ENCODE data around the gene KMO. TPM values are rescaled to one million over a fixed set of nuclear protein-coding genes. Genes with fewer than 3 reads are reported as not detected.

Gene KMO
- total RNA-seq, 1 donor from 2014 or later: not detected

- DNase-seq (ENCODE audit: low read depth, low spot score): no peak
Measured at GRCh38 chr1:241592273-241592958, 60.2 kb downstream of the KMO start.

- DNase-seq (ENCODE audit: low read depth, low spot score): no peak
Measured at GRCh38 chr1:241593186-241593585, 61.0 kb downstream of the KMO start.

- no peak for DNase-seq (ENCODE audit: low read depth, low spot score)
Measured at GRCh38 chr1:241596633-241597032, 64.5 kb downstream of the KMO start.

- no peak for DNase-seq (ENCODE audit: low read depth, low spot score)
Measured at GRCh38 chr1:241598249-241598648, 66.1 kb downstream of the KMO start.

- no peak for DNase-seq (ENCODE audit: low read depth, low spot score)
Measured at GRCh38 chr1:241600496-241600901, 68.3 kb downstream of the KMO start.

GRCh38 chr1:241603731-241604245 is 71.6 kb downstream of the KMO start:
- no peak for DNase-seq (ENCODE audit: low read depth, low spot score)

GRCh38 chr1:241605146-241605805 is 73.1 kb downstream of the KMO start:
- no peak for DNase-seq (ENCODE audit: low read depth, low spot score)

GRCh38 chr1:241606544-241606943 is 74.4 kb downstream of the KMO start:
- no peak for DNase-seq (ENCODE audit: low read depth, low spot score)

GRCh38 chr1:241607497-241607896 is 75.3 kb downstream of the KMO start:
- DNase-seq (ENCODE audit: low read depth, low spot score): no peak

- DNase-seq (ENCODE audit: low read depth, low spot score): no peak
Measured at GRCh38 chr1:241608379-241609033, 76.3 kb downstream of the KMO start.

GRCh38 chr1:241610056-241610815 is 78.1 kb downstream of the KMO start:
- peak; percentile 61 for DNase-seq (ENCODE audit: low read depth, low spot score)

- DNase-seq (ENCODE audit: low read depth, low spot score): peak; percentile 43
Measured at GRCh38 chr1:241611063-241611462, 78.9 kb downstream of the KMO start.

- DNase-seq (ENCODE audit: low read depth, low spot score): no peak
Measured at GRCh38 chr1:241611736-241612135, 79.6 kb downstream of the KMO start.

GRCh38 chr1:241612533-241613477 is 80.6 kb downstream of the KMO start:
- peak; percentile 36 for DNase-seq (ENCODE audit: low read depth, low spot score)

GRCh38 chr1:241614144-241614543 is 82.0 kb downstream of the KMO start:
- DNase-seq (ENCODE audit: low read depth, low spot score): no peak

GRCh38 chr1:241614572-241614971 is 82.4 kb downstream of the KMO start:
- DNase-seq (ENCODE audit: low read depth, low spot score): no peak

- no peak for DNase-seq (ENCODE audit: low read depth, low spot score)
Measured at GRCh38 chr1:241615043-241615974, 83.1 kb downstream of the KMO start.

- no peak for DNase-seq (ENCODE audit: low read depth, low spot score)
Measured at GRCh38 chr1:241617426-241617825, 85.2 kb downstream of the KMO start.

GRCh38 chr1:241622669-241623068 is 90.5 kb downstream of the KMO start:
- no peak for DNase-seq (ENCODE audit: low read depth, low spot score)

Data from pulmonary artery endothelial cell (primary cell).